K562 (cell line): Measurements from ENCODE around the gene UNC45A. TPM values are rescaled to one million over a fixed set of nuclear protein-coding genes. Genes with fewer than 3 reads are reported as not detected.

ENCODE experiments used
- ATAC-seq: fragments of 200-7000 bp; cut with Tn5 transposase; 3 replicates; pipeline ENCODE4 v1.9.1; 2020; ENCODE audit warnings: moderate library complexity
- BruUV-seq: library from RNA; stranded (reverse); fragments of 400-500 nt; replicated peaks from 2 replicates; lab custom pipeline; 2021; lab: Mats Ljungman, UMichigan
- CTCF ChIA-PET: fragments of 300-600 bp; formaldehyde crosslinking; extraction: SDS; loops from one replicate; lab custom pipeline; 2021; ENCODE audit warnings: low intra/inter-chr PET ratio; lab: Yijun Ruan, JAX
- POLR2A ChIA-PET: fragments of 300-600, 350-650 bp; sonication (Branson Sonifier 250); formaldehyde crosslinking; extraction: SDS; loops from one replicate; lab custom pipeline; 2021; ENCODE audit warnings: antibody characterized with exemption, inconsistent platforms; lab: Yijun Ruan, JAX
- DNase-seq, 4 experiments: peaks; one replicate each; pipeline versions ENCODE4 v3.0.0 to v3.0.0-alpha.2; 2011 to 2018; ENCODE audit warnings: low spot score in 3 of 4, mixed read lengths in 3 of 4; ENCODE audit errors: extremely low read depth in 1 of 4
- FAIRE-seq: peaks from 2 replicates; lab custom pipeline; 2011; peaks lifted over from hg19 to GRCh38; lab: Jason Lieb, UNC
- H2AFZ ChIP-seq: 2 replicates; pipeline ENCODE4 v1.6.0; 2011; ENCODE audit warnings: low read depth, low read length, control low read depth, inconsistent platforms
- H3K27ac ChIP-seq: fragments of 200-600 bp; 3 replicates; pipeline ENCODE4 v1.8.0; 2011; ENCODE audit warnings: low read depth, mild to moderate bottlenecking, control low read depth, inconsistent platforms, low read length, moderate library complexity, mixed read lengths; ENCODE audit errors: extremely low read depth
- H3K27me3 ChIP-seq, 2 experiments: fragments of 300-600 bp in 1 of 2; 2 replicates in 1 of 2; 3 replicates in 1 of 2; pipeline versions ENCODE4 v1.6.0 to v1.8.0; 2011; ENCODE audit warnings: inconsistent platforms in 2 of 2, low read length in 2 of 2, mild to moderate bottlenecking in 1 of 2, mixed read lengths in 1 of 2, moderate library complexity in 1 of 2; ENCODE audit not compliant: control insufficient read depth in 2 of 2, insufficient read depth in 2 of 2
- H3K36me3 ChIP-seq: fragments of 300-600 bp; 3 replicates; pipeline ENCODE4 v1.8.0; 2011; ENCODE audit warnings: mild to moderate bottlenecking, low read length, inconsistent platforms; ENCODE audit not compliant: control insufficient read depth, insufficient read depth
- H3K4me1 ChIP-seq, 2 experiments: fragments of 200-600 bp in 1 of 2; replicated peaks in 1 of 2; 2 replicates in 1 of 2; 3 replicates in 1 of 2; pipeline versions ENCODE4 v1.5.1 to v1.8.0; 2011; ENCODE audit warnings: inconsistent platforms in 2 of 2, low read length in 2 of 2, mild to moderate bottlenecking in 1 of 2, mixed read lengths in 1 of 2, moderate library complexity in 1 of 2; ENCODE audit not compliant: control insufficient read depth in 2 of 2, insufficient read depth in 2 of 2
- H3K4me2 ChIP-seq: 2 replicates; pipeline ENCODE4 v1.6.1; 2011; ENCODE audit warnings: low read length, control low read depth, inconsistent platforms, mixed read lengths; ENCODE audit not compliant: insufficient read depth
- H3K4me3 ChIP-seq: fragments of 200-600 bp; sonication (generic), shearing (Covaris generic); 2 replicates; pipeline ENCODE4 v1.5.1; 2016; ENCODE audit warnings: control low read depth, inconsistent platforms
- H3K79me2 ChIP-seq: fragments of 200-600 bp; 3 replicates; pipeline ENCODE4 v1.8.0; 2011; ENCODE audit warnings: low read length, inconsistent platforms; ENCODE audit not compliant: control insufficient read depth, insufficient read depth
- H3K9ac ChIP-seq, 2 experiments: 2 replicates each; pipeline versions ENCODE4 v1.6.0 to v1.6.1; 2011; ENCODE audit warnings: low read depth in 2 of 2, low read length in 2 of 2, control low read depth in 1 of 2, inconsistent platforms in 1 of 2, mild to moderate bottlenecking in 1 of 2, mixed read lengths in 1 of 2; ENCODE audit not compliant: insufficient read depth in 1 of 2
- H3K9me1 ChIP-seq: one replicate; pipeline ENCODE4 v1.6.0; 2011; ENCODE audit warnings: inconsistent platforms, mild to moderate bottlenecking, low read length, moderate library complexity; ENCODE audit not compliant: control insufficient read depth, insufficient read depth
- H3K9me3 ChIP-seq: replicated peaks from 2 replicates; pipeline ENCODE4 v1.5.1; 2011; ENCODE audit warnings: low read depth, low read length, inconsistent platforms; ENCODE audit not compliant: control insufficient read depth, insufficient read depth
- H4K20me1 ChIP-seq: replicated peaks from 2 replicates; pipeline ENCODE4 v1.6.1; 2011; ENCODE audit warnings: low read length, inconsistent platforms, mixed read lengths; ENCODE audit not compliant: control insufficient read depth, insufficient read depth
- BACH1 ChIP-seq: fragments of 200-800 bp; sonication (Bioruptor generic); IDR thresholded peaks from 2 replicates; pipeline ENCODE4 v1.6.1; 2016; ENCODE audit warnings: missing genetic modification characterization, missing compliant biosample characterization
- C11orf30 ChIP-seq: fragments of 450-650 bp; IDR thresholded peaks from 2 replicates; pipeline ENCODE4 v1.6.1; 2016; ENCODE audit warnings: low read depth, mild to moderate bottlenecking
- GATAD2A ChIP-seq: fragments of 450-650 bp; IDR thresholded peaks from 2 replicates; pipeline ENCODE4 v1.6.1; 2017
- MAFF ChIP-seq: IDR thresholded peaks from 2 replicates; pipeline ENCODE4 v1.6.1; 2012; ENCODE audit warnings: low read length, improper control_type of control experiment
- MAFG ChIP-seq: fragments of 450-650 bp; conservative IDR thresholded peaks from 2 replicates; pipeline ENCODE4 v1.6.1; 2016; ENCODE audit warnings: missing genetic modification characterization, missing compliant biosample characterization
- MAFK ChIP-seq: IDR thresholded peaks from 2 replicates; pipeline ENCODE4 v1.6.1; 2011; ENCODE audit warnings: low read length, improper control_type of control experiment
- MAX ChIP-seq: sonication (generic); formaldehyde crosslinking; IDR thresholded peaks from 2 replicates; pipeline ENCODE4 v1.9.0; 2022; ENCODE audit warnings: mild to moderate bottlenecking, missing genetic modification reagents
- NFE2 ChIP-seq: IDR thresholded peaks from 2 replicates; pipeline ENCODE4 v1.6.1; 2014; ENCODE audit warnings: antibody characterized with exemption, low read depth
- NFE2L1 ChIP-seq: fragments of 450-650 bp; IDR thresholded peaks from 2 replicates; pipeline ENCODE4 v1.6.1; 2016; ENCODE audit warnings: missing genetic modification characterization, low read depth, mild to moderate bottlenecking, missing compliant biosample characterization, moderate library complexity, borderline replicate concordance
- STAT6 ChIP-seq: sonication (generic); formaldehyde crosslinking; IDR thresholded peaks from 2 replicates; pipeline ENCODE4 v1.8.1; 2023; ENCODE audit warnings: mild to moderate bottlenecking, missing genetic modification reagents
- TEAD2 ChIP-seq: fragments of 450-650 bp; IDR thresholded peaks from 2 replicates; pipeline ENCODE4 v1.6.1; 2016; ENCODE audit warnings: missing genetic modification characterization, control low read depth, missing compliant biosample characterization
- ZNF316 ChIP-seq: fragments of 450-650 bp; IDR thresholded peaks from 2 replicates; pipeline ENCODE4 v1.6.1; 2016
- ZNF592 ChIP-seq: fragments of 450-650 bp; IDR thresholded peaks from 2 replicates; pipeline ENCODE4 v1.6.1; 2017; ENCODE audit warnings: antibody characterized with exemption, mild to moderate bottlenecking
- WGBS: fragments of 100-300 bp; shearing (Covaris generic); methylation state at CpG from one replicate; pipeline ENCODE4 v1.1.6; 2016; ENCODE audit warnings: low coverage, mixed read lengths; ENCODE audit not compliant: insufficient coverage; ENCODE audit errors: missing lambda C conversion rate; 5-methylcytosine and 5-hydroxymethylcytosine counted together
- in situ Hi-C: fragments of 300-500 bp; cut with MboI; formaldehyde crosslinking; loops from 4 replicates; pipeline ENCODE4 v1.15.0; 2018; ENCODE audit warnings: inconsistent platforms, mixed read lengths
- intact Hi-C: fragments of 100-400 bp; cut with micrococcal nuclease; formaldehyde crosslinking; loops from 2 replicates; pipeline ENCODE4 v1.14.2; 2022
- polyA plus RNA-seq, 8 experiments: library from polyadenylated mRNA; depleted of rRNA in 4 of 8; stranded (reverse) in 5 of 8; unstranded in 3 of 8; fragments of >200 nt; fragmentation: Nextera tagmentation in 2 of 8; fragmentation: Illumina TruSeq in 1 of 8; extraction: Ambion mirVana in 2 of 8; extraction: Trizol in 1 of 8; gene quantifications; 2 replicates each; pipeline versions ENCODE4 v1.2.1 to v1.2.3, GENCODE V29; 2011 to 2014; ENCODE audit warnings: inconsistent platforms in 1 of 8, missing spikeins in 1 of 8
- total RNA-seq, 7 experiments: library from RNA; depleted of rRNA in 6 of 7; stranded (reverse); fragments of >200 nt in 6 of 7; fragmentation: Illumina TruSeq in 2 of 7; extraction: Trizol in 2 of 7; gene quantifications; 2 replicates each; pipeline versions ENCODE4 v1.2.1 to v1.2.3, GENCODE V29; 2011 to 2021; ENCODE audit warnings: low replicate concordance in 1 of 7

The UNC45A gene
- total and polyA plus RNA-seq, 9 of the 15 experiments (the other 6 are each of a cell fraction or from before 2014, with no cell fraction given), result 22.4 to 79.3 (median 43.7) TPM

DNA sequence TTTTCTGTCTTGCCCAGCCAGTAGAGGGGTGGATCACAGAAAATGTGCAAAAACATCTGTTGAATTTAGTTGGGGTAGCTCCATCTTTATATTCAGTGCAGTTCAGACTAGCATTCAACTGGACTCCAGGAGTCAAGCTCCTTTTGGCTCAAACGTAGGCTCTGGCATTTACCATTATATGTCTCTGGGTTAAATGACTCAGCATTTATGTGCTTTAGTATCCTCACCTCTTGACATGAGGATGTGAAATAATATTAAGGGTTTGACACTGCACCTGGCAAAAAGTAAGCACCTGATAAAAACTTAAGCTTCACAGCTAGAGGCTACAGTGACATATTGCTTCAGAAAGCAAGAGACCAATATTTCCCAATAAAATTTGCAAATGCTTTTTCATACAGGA lies 44.5 kb downstream of the UNC45A start:
- ChIA-PET CTCF (no interaction called here), POLR2A (interaction anchor here (0.6 to 8.7 kb wide), 12 partner anchors 8 to 190 kb away, joined by 3 to 65 read pairs (median 4); partner anchors contain the start of gene RCCD1)
- Histone ChIP-seq H3K27ac (peak overlapping the region; percentile 47; the same call in 2 of the 3 replicates), H3K4me2 (no peak overlapping the region), H3K9me1 (no peaks in the 10 kb centered on the region), H3K79me2 (peaks cover 21% of the 10 kb centered on the region), H2AFZ (no peak overlapping the region), H3K9ac (no peak overlapping the region), H3K9me3 (no peaks in the 10 kb centered on the region), H3K4me1 (no peaks in the 10 kb centered on the region), H3K4me3 (no peak overlapping the region), H3K36me3 (peaks cover 97% of the 10 kb centered on the region), H4K20me1 (no peaks in the 10 kb centered on the region), H3K27me3 (no peaks in the 10 kb centered on the region)
- no peak for DNase-seq
- intact Hi-C loops, result no loop called here
- in situ Hi-C loops, result no loop called here
- 46% methylated on average over 1 of the region's 1 CpG for WGBS
- ATAC-seq, result peak; percentile 40; the same call in 1 of the 3 replicates
- TF ChIP-seq MAFF (peak; percentile 85), ZNF592 (0 out of 2 replicates have a peak, but pooled peaks have one; percentile 48), BACH1 (tag) (peak; percentile 60; the same call in 1 of the 2 replicates), MAX (no peak), C11orf30 (peak; percentile 74), ZNF316 (peak; percentile 87), TEAD2 (tag) (no peak), NFE2L1 (tag) (peak; percentile 78), STAT6 (CRISPR knock-in tag) (no peak), NFE2 (peak; percentile 83), GATAD2A (no peak), MAFG (peak; percentile 91), MAFK (peak; percentile 74; the same call in 1 of the 2 replicates)
- no TSS peak for BruUV-seq
- FAIRE-seq, result no peak
